NCI-H2227 (cell line): ENCODE measurements around the gene TUBG1.
A peak's percentile ranks its signal among the peaks of the same experiment; 100 is the strongest.

Experiments
- DNase-seq: peaks from one replicate; lab custom pipeline; 2025; ENCODE audit not compliant: unreplicated experiment; lab: John Stamatoyannopoulos, UW

TUBG1 gene

DNA sequence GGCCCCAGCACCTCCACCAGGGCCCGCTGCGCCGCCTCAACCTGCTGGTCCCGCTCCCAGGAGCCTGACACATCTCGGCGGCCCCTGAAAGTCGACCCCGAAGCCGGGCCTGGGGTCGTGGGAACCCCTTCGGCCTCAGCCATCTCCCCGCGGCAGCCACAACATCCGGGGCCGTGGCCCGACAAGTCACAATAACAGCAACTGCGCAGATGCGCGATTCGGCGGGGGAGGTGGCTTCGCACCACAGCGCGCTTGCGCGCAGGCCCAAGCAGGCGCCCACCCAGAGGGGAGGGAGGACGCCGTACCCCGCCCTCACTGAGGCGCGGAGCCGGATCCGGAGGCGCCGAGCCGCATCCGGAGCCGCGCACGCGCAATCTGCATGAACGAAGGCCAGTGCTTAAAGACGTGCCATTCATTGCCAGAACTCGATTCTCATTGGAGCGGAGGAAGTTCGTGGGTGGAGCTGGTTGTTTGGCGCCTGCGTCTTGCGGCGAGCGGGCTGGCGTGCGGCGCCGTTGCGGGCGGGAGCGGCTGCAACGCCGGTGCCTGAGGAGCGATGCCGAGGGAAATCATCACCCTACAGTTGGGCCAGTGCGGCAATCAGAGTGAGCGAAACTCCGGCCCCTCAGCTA, at the start of gene TUBG1, which contains the start of gene RETREG3:
TUBG1 (plus strand) TSS at position 502 of the 632 bp plus-strand sequence; CDS start at position 557, 55 bp downstream.
RETREG3 (minus strand) TSS at position 193 of the 632 bp plus-strand sequence; CDS start at position 143, 50 bp downstream.
- peak; percentile 100 for DNase-seq

DNA sequence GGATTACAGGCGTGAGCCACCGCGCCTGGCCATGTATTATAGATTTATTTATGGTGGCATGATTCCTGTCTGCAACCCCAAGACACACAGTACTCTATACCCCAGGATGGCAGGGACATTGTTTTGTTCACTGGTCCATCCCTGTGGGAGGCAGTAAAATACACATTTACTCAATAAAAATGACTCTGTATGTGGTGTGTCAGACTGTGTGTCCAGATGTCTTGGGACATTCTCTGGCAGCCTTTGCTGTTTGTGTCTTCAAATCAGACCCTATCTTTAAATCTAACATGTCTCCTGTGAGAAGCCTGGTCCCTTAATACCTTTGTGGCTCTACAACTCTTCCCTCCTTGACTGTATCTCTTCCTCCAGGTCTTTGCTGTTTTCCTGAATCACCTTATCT, 49.2 kb upstream of the TUBG1 start:
- DNase-seq: no peak

DNA sequence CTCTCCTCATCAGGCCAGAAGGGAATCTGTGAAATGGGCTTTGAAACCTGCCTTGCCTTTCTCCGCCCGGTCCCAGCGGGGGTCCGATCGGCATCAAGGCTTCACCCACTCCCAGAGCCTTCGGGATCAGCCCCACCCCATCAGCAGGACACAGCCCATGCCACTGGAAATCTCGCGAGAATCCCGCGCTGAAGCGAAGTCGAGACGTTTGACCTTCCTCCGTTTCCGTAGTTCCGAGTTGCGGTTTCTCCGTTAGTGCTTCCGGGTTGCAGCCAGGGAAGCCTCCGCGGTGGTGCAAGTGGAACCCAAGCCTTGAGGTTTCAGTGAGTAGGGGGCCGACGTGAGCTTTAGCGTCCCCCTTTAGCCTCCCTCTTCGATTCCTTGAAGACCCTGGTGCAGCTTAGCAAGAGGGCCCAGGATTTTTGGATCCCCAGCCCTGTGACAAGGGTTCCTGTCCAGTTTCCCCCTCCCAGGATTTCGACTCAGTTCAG, 47.5 kb upstream of the TUBG1 start, which contains the start of gene COASY:
COASY (plus strand) TSS at position 252 of the 491 bp plus-strand sequence. CDS start 475 bp downstream, outside the sequence.
- peak; percentile 99 for DNase-seq

DNA sequence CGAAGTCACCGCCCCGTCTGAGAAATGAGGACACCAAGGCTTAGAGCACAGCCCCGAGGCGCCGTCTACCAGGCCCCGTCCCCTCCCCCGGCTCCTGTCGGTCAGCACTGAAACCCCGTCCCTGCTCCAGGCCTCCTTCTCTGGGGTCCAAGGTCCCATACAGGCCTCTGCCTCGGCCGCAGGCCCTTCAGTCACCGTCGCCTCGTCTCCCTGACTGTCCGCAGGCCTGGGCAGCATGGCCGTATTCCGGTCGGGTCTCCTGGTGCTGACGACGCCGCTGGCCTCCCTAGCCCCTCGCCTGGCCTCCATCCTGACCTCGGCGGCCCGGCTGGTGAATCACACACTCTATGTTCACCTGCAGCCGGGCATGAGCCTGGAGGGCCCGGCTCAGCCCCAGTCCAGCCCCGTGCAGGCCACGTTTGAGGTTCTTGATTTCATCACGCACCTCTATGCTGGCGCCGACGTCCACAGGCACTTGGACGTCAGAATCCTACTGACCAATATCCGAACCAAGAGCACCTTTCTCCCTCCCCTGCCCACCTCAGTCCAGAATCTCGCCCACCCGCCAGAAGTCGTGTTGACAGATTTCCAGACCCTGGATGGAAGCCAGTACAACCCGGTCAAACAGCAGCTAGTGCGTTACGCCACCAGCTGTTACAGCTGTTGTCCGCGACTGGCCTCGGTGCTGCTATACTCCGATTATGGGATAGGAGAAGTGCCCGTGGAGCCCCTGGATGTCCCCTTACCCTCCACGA, 46.9 kb upstream of the TUBG1 start:
- DNase-seq: no peak

DNA sequence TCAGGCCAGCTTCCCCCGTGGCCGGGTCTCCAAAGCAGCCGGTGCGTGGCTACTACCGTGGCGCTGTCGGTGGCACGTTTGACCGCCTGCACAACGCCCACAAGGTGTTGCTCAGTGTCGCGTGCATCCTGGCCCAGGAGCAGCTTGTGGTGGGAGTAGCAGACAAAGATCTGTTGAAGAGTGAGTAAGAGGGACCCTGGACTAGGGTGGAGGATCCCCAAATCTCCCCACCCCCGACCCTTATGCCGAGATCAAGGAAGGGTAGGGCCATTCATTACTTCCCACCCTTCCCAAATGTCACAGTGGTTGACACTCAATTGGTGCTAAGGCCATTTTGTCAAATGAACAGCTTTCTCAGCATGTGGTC, 46.4 kb upstream of the TUBG1 start:
- no peak for DNase-seq

DNA sequence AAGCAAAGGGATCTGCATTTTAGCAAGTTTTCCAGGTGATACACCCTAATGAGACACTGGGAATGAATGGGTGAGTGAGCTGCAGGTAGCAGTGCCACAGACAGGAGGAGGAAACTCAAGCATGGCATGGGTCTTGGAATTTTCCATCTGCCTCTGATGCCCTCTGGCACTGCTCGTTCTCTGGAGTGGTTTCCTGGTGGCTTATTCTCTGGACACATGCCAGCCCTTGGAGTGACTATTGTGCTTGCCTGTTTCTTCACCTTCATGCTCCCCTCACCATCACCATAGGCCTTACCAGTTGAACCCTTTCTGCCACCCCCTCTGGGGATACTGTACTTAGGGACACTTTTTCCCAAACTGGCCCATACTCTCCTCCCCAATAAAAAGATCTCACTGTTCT, 45.9 kb upstream of the TUBG1 start:
- DNase-seq: no peak

DNA sequence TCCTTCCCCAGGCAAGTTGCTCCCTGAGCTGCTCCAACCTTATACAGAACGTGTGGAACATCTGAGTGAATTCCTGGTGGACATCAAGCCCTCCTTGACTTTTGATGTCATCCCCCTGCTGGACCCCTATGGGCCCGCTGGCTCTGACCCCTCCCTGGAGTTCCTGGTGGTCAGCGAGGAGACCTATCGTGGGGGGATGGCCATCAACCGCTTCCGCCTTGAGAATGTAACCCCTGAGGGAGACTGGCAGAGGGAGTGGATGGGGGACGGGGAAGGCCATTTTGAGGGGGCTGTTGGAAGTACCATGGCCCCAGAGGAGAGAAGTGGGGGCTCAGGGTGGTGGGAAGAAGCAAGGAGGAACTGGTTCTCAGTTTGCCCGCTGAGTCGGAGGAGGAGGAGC, 45.5 kb upstream of the TUBG1 start:
- no peak for DNase-seq

DNA sequence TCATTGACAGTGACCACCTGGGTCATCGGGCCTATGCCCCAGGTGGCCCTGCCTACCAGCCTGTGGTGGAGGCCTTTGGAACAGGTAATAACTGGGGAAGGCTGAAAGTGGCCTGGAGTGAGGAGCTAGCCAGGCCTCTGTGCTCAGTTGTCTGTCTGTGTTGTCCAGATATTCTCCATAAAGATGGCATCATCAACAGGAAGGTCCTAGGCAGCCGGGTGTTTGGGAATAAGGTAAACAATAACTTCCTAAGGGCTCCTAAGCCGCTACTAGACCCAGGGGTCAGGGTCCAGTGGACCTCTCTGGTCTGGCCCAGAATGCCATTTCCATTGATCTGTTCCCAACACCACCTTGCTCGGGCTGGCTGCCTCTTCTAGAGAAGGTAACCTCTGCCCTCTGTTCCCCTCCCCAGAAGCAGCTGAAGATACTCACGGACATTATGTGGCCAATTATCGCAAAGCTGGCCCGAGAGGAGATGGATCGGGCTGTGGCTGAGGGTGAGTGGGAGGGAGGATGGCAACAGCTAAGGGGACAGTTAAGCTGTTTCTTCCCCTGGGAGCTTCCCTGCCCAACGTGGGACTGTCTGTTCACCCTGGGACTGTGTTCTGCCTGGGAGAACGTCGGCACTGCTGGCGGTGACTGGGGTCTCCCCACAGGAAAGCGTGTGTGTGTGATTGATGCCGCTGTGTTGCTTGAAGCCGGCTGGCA, 44.5 kb upstream of the TUBG1 start:
- DNase-seq: no peak

DNA sequence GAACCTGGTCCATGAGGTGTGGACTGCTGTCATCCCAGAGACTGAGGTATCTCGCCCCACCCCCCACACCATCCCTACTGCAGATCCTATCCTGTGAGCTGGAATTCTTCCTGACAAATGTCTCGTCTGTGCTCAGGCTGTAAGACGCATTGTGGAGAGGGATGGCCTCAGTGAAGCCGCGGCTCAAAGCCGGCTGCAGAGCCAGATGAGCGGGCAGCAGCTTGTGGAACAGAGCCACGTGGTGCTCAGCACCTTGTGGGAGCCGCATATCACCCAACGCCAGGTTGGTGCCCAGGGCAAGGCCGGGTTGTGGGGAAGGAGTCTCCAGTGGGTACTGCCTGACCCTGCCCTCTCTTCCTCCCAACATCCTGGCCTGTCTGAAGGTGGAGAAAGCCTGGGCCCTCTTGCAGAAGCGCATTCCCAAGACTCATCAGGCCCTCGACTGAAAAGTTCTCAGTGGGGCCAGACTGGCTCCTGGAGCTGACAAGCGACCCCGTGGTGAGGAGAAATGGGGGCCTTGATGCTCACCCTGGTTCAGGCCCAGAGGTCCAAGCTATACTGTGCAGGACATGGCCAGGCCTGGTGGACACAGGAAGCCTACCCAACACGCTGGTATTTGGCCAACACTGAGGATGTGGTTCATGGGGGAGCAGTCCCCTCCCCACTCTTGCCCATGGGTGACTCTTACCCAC, 43.8 kb upstream of the TUBG1 start:
- no peak for DNase-seq

DNA sequence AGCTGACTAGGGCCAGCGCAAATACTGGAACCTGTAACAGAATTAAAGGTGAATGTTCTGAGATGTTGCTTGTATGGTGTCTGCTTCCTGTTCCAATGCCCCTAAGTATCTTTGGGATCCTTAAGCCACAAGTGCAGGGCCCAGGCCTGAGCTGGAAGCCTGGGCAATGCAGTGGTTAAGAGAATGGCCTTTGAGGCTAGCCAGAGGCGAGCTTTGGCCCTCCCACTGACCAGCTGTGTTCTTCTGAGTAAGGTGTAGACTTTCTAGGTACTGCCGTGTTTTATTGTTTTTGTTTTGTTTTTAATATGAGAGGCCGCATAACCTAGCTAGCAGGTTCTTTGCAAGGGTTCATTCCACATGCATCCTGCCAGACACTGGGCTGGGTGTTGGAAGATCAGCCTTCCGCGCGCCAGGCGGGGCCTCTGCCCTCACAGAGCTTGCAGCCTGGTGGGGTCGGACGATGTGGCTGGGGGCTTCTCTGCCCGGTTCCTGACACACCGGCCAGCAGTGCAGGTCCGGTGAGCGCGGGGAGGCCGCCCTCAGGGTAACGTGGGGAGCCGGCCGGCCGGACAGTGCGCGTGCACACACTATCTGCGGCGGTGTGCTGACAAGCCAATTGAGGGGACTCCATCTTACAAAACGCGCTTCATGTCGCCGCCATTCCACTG, 43.1 kb upstream of the TUBG1 start:
- peak; percentile 64 for DNase-seq

DNA sequence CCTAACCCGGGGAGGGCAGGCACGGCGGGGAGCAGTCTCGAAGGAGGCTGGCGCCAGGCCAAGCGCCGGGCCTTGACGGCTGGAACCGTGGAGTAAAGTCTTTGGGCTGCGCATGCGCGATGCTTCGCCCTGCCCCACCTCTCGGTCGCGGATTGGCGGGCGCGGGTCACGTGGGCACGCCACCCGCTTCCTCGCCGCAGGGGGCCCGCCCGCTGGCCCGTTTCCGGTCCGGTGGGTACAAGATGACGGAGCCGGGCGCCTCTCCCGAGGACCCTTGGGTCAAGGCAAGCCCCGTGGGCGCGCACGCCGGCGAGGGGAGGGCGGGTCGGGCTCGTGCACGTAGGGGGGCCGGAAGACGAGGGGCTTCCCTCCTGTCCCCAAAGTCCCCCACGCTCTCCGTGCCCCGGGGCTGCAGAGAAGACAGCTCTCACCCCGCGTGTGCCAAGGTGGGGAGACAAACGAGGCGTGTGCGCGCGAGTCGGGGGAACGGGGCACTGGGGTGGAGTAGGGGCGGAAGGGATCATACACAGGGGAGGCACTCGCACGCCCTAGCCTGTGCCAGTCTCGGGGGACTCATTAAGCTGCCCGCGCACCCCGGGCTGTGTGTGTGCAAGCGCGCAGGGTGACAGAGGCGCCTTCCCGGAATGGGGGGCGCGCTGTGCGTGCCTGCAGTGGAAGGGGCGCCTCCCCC, 42.5 kb upstream of the TUBG1 start, which contains the start of gene MLX:
MLX (plus strand) TSS at position 218 of the 691 bp plus-strand sequence; CDS start at position 243, 25 bp downstream.
- peak; percentile 98 for DNase-seq

DNA sequence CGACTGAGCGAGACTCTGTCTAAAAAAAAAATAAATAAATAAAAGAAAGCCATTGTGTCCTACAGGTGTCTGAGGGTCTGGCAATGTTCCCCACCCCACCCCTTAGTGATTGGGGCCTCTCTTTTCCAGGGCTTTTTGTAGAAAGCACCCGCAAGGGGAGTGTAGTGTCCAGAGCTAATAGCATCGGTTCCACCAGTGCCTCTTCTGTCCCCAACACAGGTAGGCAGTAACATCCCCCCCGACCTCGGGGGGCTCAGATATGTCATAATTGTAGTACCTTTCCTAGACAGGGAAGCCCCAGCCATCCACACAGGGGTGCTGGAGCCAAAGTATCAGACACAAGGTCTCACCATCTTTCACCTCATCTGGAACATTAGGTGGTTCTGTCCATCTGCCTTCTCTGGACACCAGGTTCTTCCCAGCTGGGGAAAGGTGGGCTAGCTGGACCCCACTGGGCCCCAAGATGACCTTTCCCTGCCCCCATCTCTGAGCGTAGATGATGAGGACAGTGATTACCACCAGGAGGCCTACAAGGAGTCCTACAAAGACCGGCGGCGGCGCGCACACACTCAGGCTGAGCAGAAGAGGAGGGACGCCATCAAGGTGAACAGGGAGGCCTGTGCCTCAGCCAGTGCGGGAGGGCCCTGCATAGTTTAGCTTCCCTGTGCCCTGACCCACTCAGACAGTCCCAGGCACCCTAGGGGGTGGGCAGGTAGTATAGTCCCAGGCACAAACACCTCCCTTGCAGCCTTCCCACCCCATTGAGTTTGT, 41.0 kb upstream of the TUBG1 start:
- no peak for DNase-seq

DNA sequence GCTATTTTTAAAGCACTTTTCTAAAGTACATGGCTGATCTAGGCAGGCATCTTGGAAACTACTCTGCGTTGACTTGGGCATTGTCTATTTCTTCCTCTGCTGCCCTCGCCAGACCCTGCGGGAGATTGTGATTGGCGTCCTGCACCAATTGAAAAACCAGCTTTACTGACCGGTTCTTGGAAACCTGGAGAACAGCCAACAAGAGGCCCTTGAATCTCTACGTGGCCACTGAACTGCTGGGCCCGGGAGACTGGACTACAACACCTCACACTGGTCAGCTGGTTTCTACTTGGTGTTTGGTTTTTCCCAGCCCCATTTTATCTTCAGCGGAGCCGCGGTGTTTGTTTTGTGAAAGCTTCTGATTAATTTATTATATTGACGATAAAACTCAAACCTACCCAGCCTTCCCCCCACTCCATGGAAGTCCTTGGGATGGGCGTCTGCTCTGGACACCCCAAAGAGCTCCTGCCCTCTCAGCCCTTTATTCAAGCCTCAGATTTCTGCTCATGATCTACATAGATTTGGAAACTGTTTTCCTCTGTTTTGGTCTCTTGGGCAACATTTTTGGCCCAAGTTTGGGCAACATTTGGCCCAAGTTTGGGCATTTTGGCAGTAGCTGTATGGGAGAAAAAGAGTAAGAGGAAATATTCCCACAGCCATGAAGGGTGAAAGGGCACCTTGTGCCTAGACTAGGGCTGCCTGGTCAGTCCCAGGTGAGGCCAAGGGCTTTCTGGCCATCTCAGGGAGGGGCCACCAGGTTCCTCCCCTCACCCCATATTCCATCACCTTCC, 37.9 kb upstream of the TUBG1 start:
- peak; percentile 50 for DNase-seq

DNA sequence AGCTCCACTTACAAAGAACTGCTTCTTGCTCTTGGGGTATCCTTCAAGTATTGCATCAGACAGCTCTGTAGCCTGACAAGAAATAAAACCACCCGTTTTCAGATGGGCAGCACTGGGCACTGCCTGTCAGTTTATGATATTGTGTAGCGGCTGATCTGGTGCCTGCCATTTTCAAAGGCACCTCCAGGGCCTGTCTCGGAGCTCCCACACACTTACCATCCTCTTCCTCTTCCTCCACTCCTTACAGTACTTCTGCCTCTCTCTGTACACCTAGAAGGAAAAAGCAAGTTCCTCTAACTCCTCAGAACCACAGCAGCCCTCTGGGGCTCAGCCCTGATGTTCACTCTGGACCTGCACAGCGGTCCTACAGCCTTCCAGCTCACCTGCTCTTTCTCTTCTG, 36.4 kb upstream of the TUBG1 start:
- DNase-seq: no peak

DNA sequence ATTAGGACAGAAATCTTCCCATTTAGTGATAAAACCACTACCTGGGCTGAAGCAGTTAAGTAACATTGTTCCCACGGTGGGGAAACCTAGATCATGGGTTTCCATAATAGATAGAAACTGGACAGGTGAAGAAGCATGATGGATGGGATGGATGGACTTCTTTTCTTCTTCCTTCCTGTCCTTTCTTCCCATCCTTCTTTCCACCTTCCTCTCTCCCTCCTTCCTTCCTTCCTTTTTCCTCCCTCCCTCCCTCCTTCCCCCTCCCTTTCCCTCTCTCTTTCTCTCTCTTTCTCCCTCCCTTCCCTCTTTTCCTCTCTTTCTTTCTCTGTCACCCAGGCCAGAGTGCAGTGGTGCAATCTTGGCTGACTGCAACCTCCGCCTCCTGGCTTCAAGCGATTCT, 35.0 kb upstream of the TUBG1 start:
- DNase-seq: no peak

DNA sequence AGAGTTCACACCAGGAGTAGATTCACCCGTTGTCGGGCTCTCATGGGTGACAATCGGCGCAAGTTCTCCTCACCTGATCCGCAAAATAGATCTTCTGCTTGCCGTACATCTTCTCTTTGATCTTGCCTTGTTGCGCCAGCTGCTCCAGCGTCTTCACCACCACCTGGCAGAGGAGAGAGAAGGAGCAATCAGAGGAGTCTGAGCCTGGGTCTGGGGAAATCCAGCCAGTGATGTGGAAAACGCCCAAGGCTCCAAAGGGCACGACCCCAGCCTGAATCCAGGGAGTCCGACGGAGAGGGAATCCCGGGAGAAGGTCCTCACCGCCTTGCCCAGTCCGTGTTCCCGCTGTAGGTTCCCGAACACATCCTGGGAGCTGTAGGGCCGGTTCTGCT, 32.3 kb upstream of the TUBG1 start:
- no peak for DNase-seq

DNA sequence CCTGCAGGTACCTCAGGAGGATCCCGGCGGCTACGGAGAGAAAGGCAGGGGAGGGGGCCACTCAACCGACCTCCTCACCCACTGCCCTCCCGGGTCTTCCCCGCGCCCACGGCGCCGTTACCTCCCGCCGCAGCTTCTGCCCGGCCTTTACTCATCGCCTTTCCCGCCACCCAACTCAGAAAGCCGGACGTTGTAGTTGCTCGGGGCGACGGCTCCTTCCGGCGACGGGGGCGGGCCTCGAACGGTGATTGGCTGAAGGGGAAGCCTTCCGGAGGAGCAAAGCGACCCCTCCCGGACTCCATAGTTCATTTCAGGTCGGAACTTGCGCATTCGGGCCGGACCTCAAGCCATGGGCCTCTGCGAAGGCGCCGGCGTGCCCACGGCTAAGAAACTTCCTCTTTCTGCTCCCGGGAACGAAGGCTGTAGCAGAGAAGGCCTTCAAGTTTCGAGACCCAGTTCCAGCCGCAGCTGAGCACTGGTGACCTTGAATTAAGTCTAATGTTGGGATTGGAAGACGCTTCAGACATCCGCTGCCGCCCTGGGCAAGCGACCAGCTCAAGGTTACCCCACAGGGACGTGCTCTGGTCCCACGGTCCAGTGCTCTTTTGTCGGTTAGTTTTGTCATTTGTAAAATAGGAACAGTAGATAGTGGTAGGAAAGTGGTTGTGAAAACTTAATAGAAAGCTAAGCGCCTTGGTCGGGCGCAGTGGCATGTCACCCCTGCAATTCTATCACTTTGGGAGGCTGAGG, 31.8 kb upstream of the TUBG1 start, which contains the start of gene PSMC3IP:
PSMC3IP (minus strand) TSS at position 198 of the 750 bp plus-strand sequence; CDS start at position 155, 43 bp downstream.
- peak; percentile 96 for DNase-seq
